Measurements from ENCODE around the gene RTTN. TPM values are rescaled to one million over a fixed set of nuclear protein-coding genes. Genes with fewer than 3 reads are reported as not detected.

RTTN gene
- polyA plus RNA-seq, 3 donors, result 0.22 to 2.7 (median 0.25) TPM

DNA sequence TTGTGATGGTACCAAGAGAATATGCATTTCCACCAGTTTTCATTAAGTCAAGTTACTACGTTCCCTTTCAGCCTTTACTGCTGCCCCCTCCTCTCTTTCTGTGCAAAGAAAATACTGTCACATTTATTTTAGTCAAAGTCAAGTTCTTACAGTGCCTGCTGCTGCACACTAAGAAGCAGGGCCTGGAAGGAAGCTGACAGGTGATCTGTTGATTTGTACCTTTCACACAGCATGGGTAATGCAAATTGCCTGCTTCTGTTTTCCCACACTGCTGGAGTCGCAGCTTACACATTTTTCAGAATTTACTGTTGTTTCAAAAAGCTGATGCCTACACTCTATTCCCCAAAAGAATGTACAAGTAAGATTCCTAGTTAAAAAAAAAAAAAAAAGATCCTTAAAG is 209.1 kb downstream of the RTTN start:
- Mint-ChIP-seq H3K9me3 (peaks cover 0 to 9% (median 2%) of the 10 kb centered on the region in 7 donors), H3K27me3 (ENCODE audit: low read depth in 3 of 3) (no peaks in the 10 kb centered on the region), H3K4me1 (no peaks in the 10 kb centered on the region), H3K4me3 (no peak overlapping the region), H3K36me3 (peaks cover 17 to 39% of the 10 kb centered on the region in 2 donors), H3K27ac (no peak overlapping the region)
- intact Hi-C loops (cut with micrococcal nuclease), result no loop called here
- H3K9me3 ChIP-seq (replicated peaks in 1 of 2; ENCODE audit: control insufficient read depth in 1 of 2, insufficient read depth in 1 of 2, low read length in 2 of 2), result no peaks in the 10 kb centered on the region
- no peak overlapping the region for H3K9ac ChIP-seq (ENCODE audit: insufficient read depth, low read length, poor library complexity, severe bottlenecking)
- H3K27ac ChIP-seq (ENCODE audit: low read depth in 1 of 2, low read length in 2 of 2), result no peak overlapping the region
- no peaks in the 10 kb centered on the region for H3K4me1 ChIP-seq (ENCODE audit: control insufficient read depth in 1 of 2, insufficient read depth in 2 of 2, low read length in 2 of 2)
- no peak overlapping the region for H3K4me2 ChIP-seq (replicated peaks; ENCODE audit: extremely low read depth, low read length, poor library complexity, severe bottlenecking)
- H3K4me3 ChIP-seq (replicated peaks in 1 of 3; ENCODE audit: low read depth in 2 of 3, low read length in 3 of 3), result no peak overlapping the region
- no peaks in the 10 kb centered on the region for H3K79me2 ChIP-seq (ENCODE audit: insufficient read depth, low read length)
- DNase-seq, result no peak
- no peaks in the 10 kb centered on the region for H4K20me1 ChIP-seq (ENCODE audit: insufficient read depth, low read length)
- H3K27me3 ChIP-seq (ENCODE audit: control insufficient read depth in 2 of 2, insufficient read depth in 2 of 2, low read length in 2 of 2), result no peaks in the 10 kb centered on the region
- TF ChIP-seq, protein P1, sequence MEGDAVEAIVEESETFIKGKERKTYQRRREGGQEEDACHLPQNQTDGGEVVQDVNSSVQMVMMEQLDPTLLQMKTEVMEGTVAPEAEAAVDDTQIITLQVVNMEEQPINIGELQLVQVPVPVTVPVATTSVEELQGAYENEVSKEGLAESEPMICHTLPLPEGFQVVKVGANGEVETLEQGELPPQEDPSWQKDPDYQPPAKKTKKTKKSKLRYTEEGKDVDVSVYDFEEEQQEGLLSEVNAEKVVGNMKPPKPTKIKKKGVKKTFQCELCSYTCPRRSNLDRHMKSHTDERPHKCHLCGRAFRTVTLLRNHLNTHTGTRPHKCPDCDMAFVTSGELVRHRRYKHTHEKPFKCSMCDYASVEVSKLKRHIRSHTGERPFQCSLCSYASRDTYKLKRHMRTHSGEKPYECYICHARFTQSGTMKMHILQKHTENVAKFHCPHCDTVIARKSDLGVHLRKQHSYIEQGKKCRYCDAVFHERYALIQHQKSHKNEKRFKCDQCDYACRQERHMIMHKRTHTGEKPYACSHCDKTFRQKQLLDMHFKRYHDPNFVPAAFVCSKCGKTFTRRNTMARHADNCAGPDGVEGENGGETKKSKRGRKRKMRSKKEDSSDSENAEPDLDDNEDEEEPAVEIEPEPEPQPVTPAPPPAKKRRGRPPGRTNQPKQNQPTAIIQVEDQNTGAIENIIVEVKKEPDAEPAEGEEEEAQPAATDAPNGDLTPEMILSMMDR (IDR thresholded peaks at IDR 0.05), result no peak
- H3K36me3 ChIP-seq (replicated peaks in 1 of 2; ENCODE audit: control insufficient read depth in 1 of 2, insufficient read depth in 2 of 2, low read length in 2 of 2), result peaks cover 0 to 7% of the 10 kb centered on the region in 2 donors
- no peak overlapping the region for H2AFZ ChIP-seq (ENCODE audit: insufficient read depth, low read depth, low read length, poor library complexity, severe bottlenecking)
- 100% methylated on average over 1 of the region's 2 CpGs for WGBS (ENCODE audit: insufficient coverage)

DNA sequence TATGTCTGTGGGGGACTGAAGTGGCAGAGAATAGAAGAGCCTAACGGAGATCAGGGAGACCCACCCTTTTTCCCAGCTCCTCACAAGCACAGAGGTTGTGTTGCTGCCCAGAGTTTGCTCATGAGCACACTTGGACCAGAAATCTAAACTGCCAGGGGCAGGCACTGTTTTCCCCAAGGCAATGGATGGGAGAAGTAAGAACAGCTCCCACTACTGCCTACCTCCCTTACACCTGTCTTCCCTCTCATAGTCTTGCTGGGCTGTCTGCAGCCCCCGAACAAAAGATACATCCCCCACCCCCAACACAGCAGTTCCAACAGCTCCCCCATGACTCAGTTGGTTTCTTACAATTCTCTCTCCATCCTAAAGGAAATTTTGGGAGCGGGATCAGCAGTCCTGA is 209.7 kb downstream of the RTTN start:
- 100% methylated on average over 1 of the region's 3 CpGs for WGBS (ENCODE audit: insufficient coverage)
- H3K36me3 Mint-ChIP-seq, result peaks cover 12 to 35% of the 10 kb centered on the region in 2 donors
- Histone ChIP-seq H2AFZ (ENCODE audit: insufficient read depth, low read depth, low read length, poor library complexity, severe bottlenecking) (no peak overlapping the region), H3K27me3 (ENCODE audit: control insufficient read depth in 2 of 2, insufficient read depth in 2 of 2, low read length in 2 of 2) (no peaks in the 10 kb centered on the region), H3K4me1 (ENCODE audit: control insufficient read depth in 1 of 2, insufficient read depth in 2 of 2, low read length in 2 of 2) (no peaks in the 10 kb centered on the region), H3K9me3 (replicated peaks in 1 of 2; ENCODE audit: control insufficient read depth in 1 of 2, insufficient read depth in 1 of 2, low read length in 2 of 2) (no peaks in the 10 kb centered on the region), H3K4me3 (replicated peaks in 1 of 3; ENCODE audit: low read depth in 2 of 3, low read length in 3 of 3) (no peak overlapping the region), H3K27ac (ENCODE audit: low read depth in 1 of 2, low read length in 2 of 2) (no peak overlapping the region), H3K4me2 (replicated peaks; ENCODE audit: extremely low read depth, low read length, poor library complexity, severe bottlenecking) (no peak overlapping the region), H3K9ac (ENCODE audit: insufficient read depth, low read length, poor library complexity, severe bottlenecking) (no peak overlapping the region), H3K79me2 (ENCODE audit: insufficient read depth, low read length) (no peaks in the 10 kb centered on the region), H3K36me3 (replicated peaks in 1 of 2; ENCODE audit: control insufficient read depth in 1 of 2, insufficient read depth in 2 of 2, low read length in 2 of 2) (peaks cover 0 to 7% of the 10 kb centered on the region in 2 donors), H4K20me1 (ENCODE audit: insufficient read depth, low read length) (no peaks in the 10 kb centered on the region)
- peaks cover 0 to 9% (median 2%) of the 10 kb centered on the region in 7 donors for H3K9me3 Mint-ChIP-seq
- DNase-seq, result no peak
- no peaks in the 10 kb centered on the region for H3K27me3 Mint-ChIP-seq (ENCODE audit: low read depth in 3 of 3)
- no peaks in the 10 kb centered on the region for H3K4me1 Mint-ChIP-seq
- H3K27ac Mint-ChIP-seq, result no peak overlapping the region
- no peak overlapping the region for H3K4me3 Mint-ChIP-seq
- intact Hi-C loops (cut with micrococcal nuclease), result no loop called here
- TF ChIP-seq, protein P1 (IDR thresholded peaks at IDR 0.05), result no peak

All from CD14-positive monocyte (primary cell).